Measurements from ENCODE around the gene ITGA5.

- TF ChIP-seq POLR2AphosphoS5 (IDR thresholded peaks at IDR 0.05; ENCODE audit: insufficient read depth in 1 of 2, low read depth in 1 of 2) (no peak), CTCF (IDR thresholded peaks at IDR 0.05) (no peak)
Observed at GRCh38 chr12:54357506-54358190, 61.4 kb downstream of the ITGA5 start.
